BLaER1 (cell line): ENCODE measurements around the gene DHRS4.
"Not testable (repeated sequence)": the region's sequence is repeated elsewhere in the genome, so short reads cannot be mapped to it uniquely, and the experiment has no call there.

Experiments
- H3K27ac ChIP-seq: shearing (Covaris generic); formaldehyde crosslinking; 2 replicates; pipeline ENCODE4 v1.8.1; 2022
- H3K27me3 ChIP-seq: shearing (Covaris generic); formaldehyde crosslinking; 2 replicates; pipeline ENCODE4 v1.8.1; 2022
- H3K36me3 ChIP-seq: shearing (Covaris generic); formaldehyde crosslinking; 2 replicates; pipeline ENCODE4 v1.8.1; 2022
- H3K4me1 ChIP-seq: shearing (Covaris generic); formaldehyde crosslinking; 2 replicates; pipeline ENCODE4 v1.8.1; 2022
- H3K4me2 ChIP-seq: shearing (Covaris generic); formaldehyde crosslinking; 2 replicates; pipeline ENCODE4 v1.8.1; 2022
- H3K4me3 ChIP-seq: shearing (Covaris generic); formaldehyde crosslinking; 2 replicates; pipeline ENCODE4 v1.8.1; 2022
- H3K9ac ChIP-seq: shearing (Covaris generic); formaldehyde crosslinking; 2 replicates; pipeline ENCODE4 v1.8.1; 2022
- H3K9me3 ChIP-seq: shearing (Covaris generic); formaldehyde crosslinking; 2 replicates; pipeline ENCODE4 v1.8.1; 2022
- H4K20me1 ChIP-seq: shearing (Covaris generic); formaldehyde crosslinking; 2 replicates; pipeline ENCODE4 v1.8.1; 2022
- Cebpa-rat ChIP-seq: shearing (Covaris generic); IDR thresholded peaks from 2 replicates; pipeline ENCODE4 v1.8.1; 2022

DHRS4 gene

GRCh38 chr14:23939607-23940326 lies 13.8 kb upstream of the DHRS4 start:
- Histone ChIP-seq H3K36me3 (peaks cover 20% of the 10 kb centered on the region), H3K27me3 (no peaks in the 10 kb centered on the region), H3K4me1 (no peaks in the 10 kb centered on the region), H3K9me3 (peaks cover 12% of the 10 kb centered on the region; the same call in 1 of the 2 replicates), H4K20me1 (no peaks in the 10 kb centered on the region), H3K4me3 (no peak overlapping the region), H3K9ac (no peak overlapping the region), H3K27ac (no peak overlapping the region), H3K4me2 (no peak overlapping the region)
- TF ChIP-seq Cebpa-rat, result no peak

GRCh38 chr14:23941230-23941629 lies 12.3 kb upstream of the DHRS4 start:
- Histone ChIP-seq H3K27ac (no peak overlapping the region), H3K9ac (no peak overlapping the region), H3K36me3 (peaks cover 20% of the 10 kb centered on the region), H3K9me3 (peaks cover 19% of the 10 kb centered on the region; the same call in 1 of the 2 replicates), H3K27me3 (no peaks in the 10 kb centered on the region), H3K4me3 (no peak overlapping the region), H3K4me1 (no peaks in the 10 kb centered on the region), H4K20me1 (no peaks in the 10 kb centered on the region), H3K4me2 (no peak overlapping the region)
- TF ChIP-seq Cebpa-rat, result no peak

- H3K9ac ChIP-seq, result no peak overlapping the region
- TF ChIP-seq Cebpa-rat, result no peak
- no peak overlapping the region for H3K4me2 ChIP-seq
These were observed 11.9 kb upstream of the DHRS4 start for GRCh38 chr14:23941669-23942068.

GRCh38 chr14:23942587-23942986 lies 11.0 kb upstream of the DHRS4 start:
- TF ChIP-seq Cebpa-rat, result no peak
- no peak overlapping the region for H3K4me2 ChIP-seq

More at GRCh38 chr14:23941669-23942068, 11.9 kb upstream of the DHRS4 start:
- Histone ChIP-seq H3K4me3 (no peak overlapping the region), H3K4me1 (no peaks in the 10 kb centered on the region), H3K27me3 (no peaks in the 10 kb centered on the region), H3K36me3 (peaks cover 20% of the 10 kb centered on the region), H3K27ac (no peak overlapping the region), H3K9me3 (peaks cover 19% of the 10 kb centered on the region; the same call in 1 of the 2 replicates), H4K20me1 (no peaks in the 10 kb centered on the region)

GRCh38 chr14:23949069-23949468 lies 4.5 kb upstream of the DHRS4 start:
- Histone ChIP-seq H3K36me3 (peaks cover 12% of the 10 kb centered on the region; the same call in 1 of the 2 replicates), H3K9me3 (peaks cover 56% of the 10 kb centered on the region)
- H4K20me1 ChIP-seq, H3K4me3 ChIP-seq, H3K4me1 ChIP-seq, H3K27ac ChIP-seq, H3K27me3 ChIP-seq, H3K4me2 ChIP-seq, H3K9ac ChIP-seq: not testable (repeated sequence)

More at GRCh38 chr14:23942587-23942986, 11.0 kb upstream of the DHRS4 start:
- Histone ChIP-seq H3K36me3 (peaks cover 20% of the 10 kb centered on the region), H3K9me3 (peaks cover 27% of the 10 kb centered on the region; the same call in 1 of the 2 replicates), H3K27ac (no peak overlapping the region), H3K9ac (no peak overlapping the region), H3K4me1 (no peaks in the 10 kb centered on the region), H3K4me3 (no peak overlapping the region), H4K20me1 (no peaks in the 10 kb centered on the region), H3K27me3 (no peaks in the 10 kb centered on the region)

- H3K27me3 ChIP-seq, result no peaks in the 10 kb centered on the region
- no peak overlapping the region for H3K27ac ChIP-seq
- peaks cover 43% of the 10 kb centered on the region for H3K9me3 ChIP-seq
- H3K9ac ChIP-seq, result no peak overlapping the region
- no peak overlapping the region for H3K4me2 ChIP-seq
- no peaks in the 10 kb centered on the region for H4K20me1 ChIP-seq
- H3K4me1 ChIP-seq, result peaks cover 18% of the 10 kb centered on the region
- peaks cover 14% of the 10 kb centered on the region; the same call in 1 of the 2 replicates for H3K36me3 ChIP-seq
- no peak overlapping the region for H3K4me3 ChIP-seq
- TF ChIP-seq Cebpa-rat, result no peak
These were observed 3.0 kb upstream of the DHRS4 start for GRCh38 chr14:23950411-23951135.

- not testable (repeated sequence) for H3K4me3 ChIP-seq, H3K27ac ChIP-seq, H4K20me1 ChIP-seq, H3K27me3 ChIP-seq, H3K4me2 ChIP-seq, H3K9ac ChIP-seq
- Histone ChIP-seq H3K4me1 (peaks cover 18% of the 10 kb centered on the region), H3K9me3 (peaks cover 43% of the 10 kb centered on the region), H3K36me3 (peaks cover 19% of the 10 kb centered on the region; the same call in 1 of the 2 replicates)
These were observed 2.5 kb upstream of the DHRS4 start for GRCh38 chr14:23951136-23951466.

GRCh38 chr14:23951590-23952201 lies 1.9 kb upstream of the DHRS4 start:
- Histone ChIP-seq H3K27ac (no peak overlapping the region), H4K20me1 (no peaks in the 10 kb centered on the region), H3K4me3 (no peak overlapping the region), H3K27me3 (no peaks in the 10 kb centered on the region), H3K4me2 (no peak overlapping the region), H3K9ac (no peak overlapping the region), H3K9me3 (peaks cover 43% of the 10 kb centered on the region), H3K4me1 (peaks cover 18% of the 10 kb centered on the region), H3K36me3 (peaks cover 22% of the 10 kb centered on the region; the same call in 1 of the 2 replicates)
- no peak for TF ChIP-seq Cebpa-rat

GRCh38 chr14:23953116-23953463 lies 480 bp upstream of the DHRS4 start:
- peak overlapping the region; percentile 86 for H3K4me3 ChIP-seq
- peaks cover 18% of the 10 kb centered on the region for H3K4me1 ChIP-seq

GRCh38 chr14:23954279-23954614 lies 677 bp downstream of the DHRS4 start:
- peak overlapping the region; percentile 86 for H3K9ac ChIP-seq
- peak overlapping the region; percentile 81 for H3K27ac ChIP-seq
- not testable (repeated sequence) for H4K20me1 ChIP-seq, H3K27me3 ChIP-seq
- peaks cover 18% of the 10 kb centered on the region for H3K4me1 ChIP-seq
- H3K9me3 ChIP-seq, result peaks cover 26% of the 10 kb centered on the region
- peak overlapping the region; percentile 88 for H3K4me2 ChIP-seq
- peaks cover 28% of the 10 kb centered on the region; the same call in 1 of the 2 replicates for H3K36me3 ChIP-seq
- H3K4me3 ChIP-seq, result peak overlapping the region; percentile 86

More at GRCh38 chr14:23953116-23953463, 480 bp upstream of the DHRS4 start:
- Histone ChIP-seq H3K27ac (peak overlapping the region; percentile 81), H3K9me3 (peaks cover 34% of the 10 kb centered on the region), H3K4me2 (peak overlapping the region; percentile 88), H3K9ac (peak overlapping the region; percentile 86), H3K36me3 (peaks cover 28% of the 10 kb centered on the region; the same call in 1 of the 2 replicates)
- H3K27me3 ChIP-seq, H4K20me1 ChIP-seq: not testable (repeated sequence)

- Histone ChIP-seq H3K4me1 (peaks cover 18% of the 10 kb centered on the region), H3K4me2 (peak overlapping the region; percentile 88), H3K9me3 (peaks cover 19% of the 10 kb centered on the region), H3K36me3 (peaks cover 26% of the 10 kb centered on the region; the same call in 1 of the 2 replicates)
- not testable (repeated sequence) for H3K27ac ChIP-seq, H4K20me1 ChIP-seq, H3K9ac ChIP-seq, H3K27me3 ChIP-seq, H3K4me3 ChIP-seq
These were observed 1.4 kb downstream of the DHRS4 start for GRCh38 chr14:23954965-23955364.

- H3K4me3 ChIP-seq, H3K4me2 ChIP-seq, H3K9ac ChIP-seq, H3K27ac ChIP-seq, H4K20me1 ChIP-seq, H3K27me3 ChIP-seq: not testable (repeated sequence)
- peaks cover 17% of the 10 kb centered on the region; the same call in 1 of the 2 replicates for H3K36me3 ChIP-seq
- peaks cover 10% of the 10 kb centered on the region for H3K9me3 ChIP-seq
- H3K4me1 ChIP-seq, result peaks cover 18% of the 10 kb centered on the region
These were observed 2.2 kb downstream of the DHRS4 start for GRCh38 chr14:23955811-23956210.

- not testable (repeated sequence) for H4K20me1 ChIP-seq, H3K9ac ChIP-seq, H3K4me3 ChIP-seq, H3K27ac ChIP-seq, H3K27me3 ChIP-seq, H3K4me2 ChIP-seq, H3K9me3 ChIP-seq
- peaks cover 12% of the 10 kb centered on the region for H3K4me1 ChIP-seq
- peaks cover 16% of the 10 kb centered on the region; the same call in 1 of the 2 replicates for H3K36me3 ChIP-seq
These were observed 4.5 kb downstream of the DHRS4 start for GRCh38 chr14:23957913-23958569.
